Liver (tissue), 3 donors: ENCODE measurements around the gene DNAJB11.

Experiments used
- JUND ChIP-seq, 2 donors: IDR thresholded peaks; 2 replicates each; pipeline ENCODE4 v1.6.1; 2016; ENCODE audit warnings: antibody characterized with exemption in 2 of 2
- TAF1 ChIP-seq: conservative IDR thresholded peaks from 2 replicates; pipeline ENCODE4 v1.6.1; 2016; ENCODE audit warnings: antibody characterized with exemption, mild to moderate bottlenecking
- TF ChIP-seq, protein P1 (sequence below): fragments of 150-350 bp; IDR thresholded peaks from 2 replicates; pipeline ENCODE4 v1.5.1; 2017; ENCODE audit warnings: improper control_type of control experiment, low read depth, low read length; ENCODE audit not compliant: missing input control
- TF ChIP-seq, protein P2 (sequence below): IDR thresholded peaks from 2 replicates; pipeline ENCODE4 v1.6.1; 2016; ENCODE audit warnings: antibody characterized with exemption
- TF ChIP-seq, protein P3 (sequence below): IDR thresholded peaks from 2 replicates; pipeline ENCODE4 v1.6.1; 2016; ENCODE audit warnings: antibody characterized with exemption
- donor health status: healthy.
- donor health status: healthy.

DNA sequence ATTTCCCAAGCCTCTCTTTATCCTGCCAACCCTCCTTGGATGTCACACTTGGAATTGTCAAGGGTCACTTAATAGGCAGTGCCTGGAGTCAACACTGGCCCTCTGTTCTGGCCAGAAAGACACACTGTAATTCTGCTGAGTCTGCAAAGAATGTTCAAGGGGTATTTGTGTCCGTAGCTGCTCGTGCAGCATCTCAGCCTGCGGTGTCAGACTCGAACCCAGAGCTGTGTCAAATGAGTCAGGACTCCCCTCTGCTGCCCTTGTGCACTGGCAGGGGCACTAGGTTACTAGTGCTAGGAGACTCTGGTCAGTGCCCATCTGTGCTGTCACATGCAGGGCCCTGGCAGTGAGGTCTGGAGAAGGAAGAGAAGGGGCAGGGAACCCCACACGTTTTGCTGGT lies 41.5 kb downstream of the DNAJB11 start:
- TF ChIP-seq, protein P1, sequence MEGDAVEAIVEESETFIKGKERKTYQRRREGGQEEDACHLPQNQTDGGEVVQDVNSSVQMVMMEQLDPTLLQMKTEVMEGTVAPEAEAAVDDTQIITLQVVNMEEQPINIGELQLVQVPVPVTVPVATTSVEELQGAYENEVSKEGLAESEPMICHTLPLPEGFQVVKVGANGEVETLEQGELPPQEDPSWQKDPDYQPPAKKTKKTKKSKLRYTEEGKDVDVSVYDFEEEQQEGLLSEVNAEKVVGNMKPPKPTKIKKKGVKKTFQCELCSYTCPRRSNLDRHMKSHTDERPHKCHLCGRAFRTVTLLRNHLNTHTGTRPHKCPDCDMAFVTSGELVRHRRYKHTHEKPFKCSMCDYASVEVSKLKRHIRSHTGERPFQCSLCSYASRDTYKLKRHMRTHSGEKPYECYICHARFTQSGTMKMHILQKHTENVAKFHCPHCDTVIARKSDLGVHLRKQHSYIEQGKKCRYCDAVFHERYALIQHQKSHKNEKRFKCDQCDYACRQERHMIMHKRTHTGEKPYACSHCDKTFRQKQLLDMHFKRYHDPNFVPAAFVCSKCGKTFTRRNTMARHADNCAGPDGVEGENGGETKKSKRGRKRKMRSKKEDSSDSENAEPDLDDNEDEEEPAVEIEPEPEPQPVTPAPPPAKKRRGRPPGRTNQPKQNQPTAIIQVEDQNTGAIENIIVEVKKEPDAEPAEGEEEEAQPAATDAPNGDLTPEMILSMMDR, result no peak
- TF ChIP-seq, protein P2, sequence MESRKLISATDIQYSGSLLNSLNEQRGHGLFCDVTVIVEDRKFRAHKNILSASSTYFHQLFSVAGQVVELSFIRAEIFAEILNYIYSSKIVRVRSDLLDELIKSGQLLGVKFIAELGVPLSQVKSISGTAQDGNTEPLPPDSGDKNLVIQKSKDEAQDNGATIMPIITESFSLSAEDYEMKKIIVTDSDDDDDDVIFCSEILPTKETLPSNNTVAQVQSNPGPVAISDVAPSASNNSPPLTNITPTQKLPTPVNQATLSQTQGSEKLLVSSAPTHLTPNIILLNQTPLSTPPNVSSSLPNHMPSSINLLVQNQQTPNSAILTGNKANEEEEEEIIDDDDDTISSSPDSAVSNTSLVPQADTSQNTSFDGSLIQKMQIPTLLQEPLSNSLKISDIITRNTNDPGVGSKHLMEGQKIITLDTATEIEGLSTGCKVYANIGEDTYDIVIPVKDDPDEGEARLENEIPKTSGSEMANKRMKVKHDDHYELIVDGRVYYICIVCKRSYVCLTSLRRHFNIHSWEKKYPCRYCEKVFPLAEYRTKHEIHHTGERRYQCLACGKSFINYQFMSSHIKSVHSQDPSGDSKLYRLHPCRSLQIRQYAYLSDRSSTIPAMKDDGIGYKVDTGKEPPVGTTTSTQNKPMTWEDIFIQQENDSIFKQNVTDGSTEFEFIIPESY, result no peak
- TF ChIP-seq TAF1, result no peak
- TF ChIP-seq JUND (IDR thresholded peaks at IDR 0.05), result no peak
- TF ChIP-seq, protein P3, sequence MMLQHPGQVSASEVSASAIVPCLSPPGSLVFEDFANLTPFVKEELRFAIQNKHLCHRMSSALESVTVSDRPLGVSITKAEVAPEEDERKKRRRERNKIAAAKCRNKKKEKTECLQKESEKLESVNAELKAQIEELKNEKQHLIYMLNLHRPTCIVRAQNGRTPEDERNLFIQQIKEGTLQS, result no peak
